Heart right ventricle (tissue), 16 donors: ENCODE results near the gene NIN. TPM values are rescaled to one million over a fixed set of nuclear protein-coding genes. Genes with fewer than 3 reads are reported as not detected.
A peak's percentile ranks its signal among the peaks of the same experiment; 100 is the strongest.

Experiments
- ATAC-seq, 8 donors: fragments of 200-7000 bp; cut with Tn5 transposase; one replicate each; pipeline ENCODE4 v1.9.1; 2020; ENCODE audit warnings: mild to moderate bottlenecking in 8 of 8, moderate library complexity in 8 of 8, moderate number of reproducible peaks in 1 of 8
- DNase-seq, 2 donors: peaks; one replicate each; pipeline ENCODE4 v3.0.0-alpha.2; 2020
- H3K27ac ChIP-seq, 10 donors: fragments of 200-600 bp; sonication (generic) in 2 of 10; one replicate each; pipeline versions ENCODE4 v1.5.0 to v1.8.0; 2020 to 2022; ENCODE audit warnings: mild to moderate bottlenecking in 3 of 10
- H3K27me3 ChIP-seq, 7 donors: fragments of 200-600 bp; one replicate each; pipeline ENCODE4 v1.8.0; 2021 to 2022; ENCODE audit warnings: mild to moderate bottlenecking in 2 of 7
- H3K36me3 ChIP-seq, 9 donors: fragments of 200-600 bp; sonication (generic) in 1 of 9; one replicate each; pipeline versions ENCODE4 v1.5.0 to v1.8.0; 2020 to 2022; ENCODE audit warnings: mild to moderate bottlenecking in 2 of 9
- H3K4me1 ChIP-seq, 9 donors: fragments of 200-600 bp; sonication (generic) in 1 of 9; one replicate each; pipeline versions ENCODE4 v1.5.0 to v1.8.0; 2020 to 2022; ENCODE audit warnings: mild to moderate bottlenecking in 4 of 9
- H3K4me3 ChIP-seq, 10 donors: fragments of 200-600 bp; sonication (generic) in 2 of 10; one replicate each; pipeline versions ENCODE4 v1.5.0 to v1.8.0; 2020 to 2022; ENCODE audit warnings: mild to moderate bottlenecking in 7 of 10, moderate library complexity in 2 of 10
- H3K9me3 ChIP-seq, 11 donors: fragments of 200-600 bp in 10 of 11; sonication (generic) in 2 of 11; one replicate each; pipeline versions ENCODE4 v1.5.0 to v1.8.0; 2013 to 2022; ENCODE audit warnings: mild to moderate bottlenecking in 2 of 11, control low read depth in 1 of 11, moderate library complexity in 1 of 11
- CTCF ChIP-seq, 9 donors: fragments of 200-600 bp; sonication (generic) in 2 of 9; IDR thresholded peaks; one replicate each; pipeline versions ENCODE4 v1.5.0 to v1.8.0; 2021 to 2022; ENCODE audit warnings: antibody characterized with exemption in 9 of 9, mild to moderate bottlenecking in 5 of 9, moderate library complexity in 1 of 9
- WGBS, 2 donors: extraction: QIAGEN DNeasy Blood & Tissue Kit; methylation state at CpG; one replicate each; pipeline ENCODE4 v1.1.7; 2013; ENCODE audit warnings: inconsistent platforms in 1 of 2; 5-methylcytosine and 5-hydroxymethylcytosine counted together
- intact Hi-C, 10 donors: fragments of 100-400 bp; cut with DNase I; formaldehyde crosslinking; loops; one replicate each; pipeline versions ENCODE4 v1.11.1 to v1.14.2; 2022
- polyA plus RNA-seq, 2 donors: library from polyadenylated mRNA; stranded (reverse); fragments of 200-250 nt; gene quantifications; one replicate each; pipeline ENCODE4 v1.2.3, GENCODE V29; 2013
- total RNA-seq, 10 donors: library from RNA; stranded (reverse); fragmentation: NEBNext Ultra II Directional in 3 of 10; extraction: Animal tissue kit (Norgen Biotek cat#: 25700) in 3 of 10; gene quantifications; one replicate each; pipeline versions ENCODE4 v1.2.1 to v1.2.4, GENCODE V29; 2021 to 2023
- donor health status: Arrhythmogenic right ventricular cardiomyopathy.
- donor health status: ischemic (EF 13 %, LVEDD 7.1; RV severe dilation, severe dysfunction).
- donor health status: healthy with polysubstance abuse.
- donor health status: DM: no; HTN: yes; CAD: no.
- donor health status: DM: no; HTN: no; CAD: no.
- donor health status: ischemic (EF 25% LVEDD 6.9; RV normal size, moderate dysfunction).
- donor health status: ischemic (EF 25% LVEDD 5.7; RV mildly dilated, moderate dysfunction).
- donor health status: healthy.
- donor health status: DM: yes; HTN: yes; CAD: no.
- donor health status: Ischemic cardiomyopathy.
- donor health status: ischemic (EF 35%, LVEDD 5.7; RV mildly dilated, moderate dysfunction).
- donor health status: nonischemic (EF 11% LVEDD 7.7; RV severe dilation, severe dysfunction).
- donor health status: DM: yes; HTN: yes; CAD: no.
- donor health status: PGD.
- donor health status: ischemic (EF 29% LVEDD 5.4; RV normal size, mild dysfunction).
- donor health status: nonischemic (EF 23%, LVEDD 6.1; RV moderate dilation, normal function).

The NIN gene
- total and polyA plus RNA-seq, 12 donors: 4.0 to 38.7 (median 25.1) TPM

DNA sequence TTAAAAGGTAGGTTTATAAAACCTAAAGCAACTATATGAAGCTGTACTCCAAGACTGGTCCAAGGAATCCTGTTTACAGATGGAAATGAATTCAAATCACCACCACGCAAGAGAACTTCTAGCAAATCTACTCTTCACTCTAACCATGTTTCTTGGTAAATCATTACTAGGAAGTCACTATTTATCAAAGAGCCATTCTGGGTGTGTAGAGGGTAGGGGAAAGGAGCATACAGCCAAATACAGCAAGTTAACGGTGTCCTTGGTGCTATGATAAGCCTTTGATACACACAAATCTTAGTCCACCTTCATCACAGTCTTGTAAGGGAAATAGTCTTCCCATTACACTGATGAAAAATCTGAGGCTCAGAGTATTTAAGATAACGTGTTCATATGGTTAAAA lies 16.8 kb downstream of the NIN start:
- intact Hi-C loops: no loop called here
- H3K27ac ChIP-seq: peak overlapping the region in 1 of 10 donors; percentile 70
- peaks cover 0 to under 1% (median 0%) of the 10 kb centered on the region in 9 donors for H3K36me3 ChIP-seq
- H3K9me3 ChIP-seq: peaks cover 0 to 7% (median 0%) of the 10 kb centered on the region in 11 donors
- DNase-seq (no peak), ATAC-seq (no peak)
- no peaks in the 10 kb centered on the region for H3K27me3 ChIP-seq
- WGBS, 2 donors: 93 to 97% methylated on average over 3 of the region's 3 CpGs
- H3K4me1 ChIP-seq: peaks cover 0 to 56% (median 13%) of the 10 kb centered on the region in 9 donors
- H3K4me3 ChIP-seq: no peak overlapping the region
- no peak for TF ChIP-seq CTCF (IDR thresholded peaks at IDR 0.05)

- ATAC-seq (no peak), DNase-seq (no peak)
- no peak for TF ChIP-seq CTCF (IDR thresholded peaks at IDR 0.05)
- H3K27me3 ChIP-seq: no peaks in the 10 kb centered on the region
- peak overlapping the region in 1 of 10 donors; percentile 70 for H3K27ac ChIP-seq
- peaks cover 0 to 3% (median 0%) of the 10 kb centered on the region in 9 donors for H3K36me3 ChIP-seq
- intact Hi-C loops: no loop called here
- H3K4me3 ChIP-seq: peak overlapping the region in 1 of 10 donors; percentile 6
- 57 to 58% methylated on average over 2 of the region's 2 CpGs for WGBS, 2 donors
- H3K9me3 ChIP-seq: peaks cover 0 to 7% (median 0%) of the 10 kb centered on the region in 11 donors
- H3K4me1 ChIP-seq: peaks cover 0 to 52% (median 13%) of the 10 kb centered on the region in 9 donors
Measured at GRCh38 chr14:50813544-50813863, 17.5 kb downstream of the NIN start.

- Histone ChIP-seq H3K9me3 (peaks cover 0 to 7% (median 0%) of the 10 kb centered on the region in 11 donors), H3K27me3 (no peaks in the 10 kb centered on the region), H3K27ac (peak overlapping the region in 1 of 10 donors; percentile 70), H3K4me3 (peak overlapping the region in 1 of 10 donors; percentile 6), H3K36me3 (peaks cover 0 to 4% (median 0%) of the 10 kb centered on the region in 9 donors), H3K4me1 (peaks cover 0 to 52% (median 13%) of the 10 kb centered on the region in 9 donors)
- ATAC-seq (no peak), DNase-seq (no peak)
- WGBS, 2 donors: 79 to 86% methylated on average over 8 of the region's 8 CpGs
- TF ChIP-seq CTCF (IDR thresholded peaks at IDR 0.05): no peak
- intact Hi-C loops: no loop called here
Measured at GRCh38 chr14:50812856-50813543, 18.0 kb downstream of the NIN start.

GRCh38 chr14:50812180-50812579 lies 18.8 kb downstream of the NIN start:
- Histone ChIP-seq H3K4me1 (peaks cover 0 to 49% (median 12%) of the 10 kb centered on the region in 9 donors), H3K27ac (peak overlapping the region in 1 of 10 donors; percentile 70), H3K36me3 (peaks cover 0 to 10% (median 0%) of the 10 kb centered on the region in 9 donors), H3K4me3 (no peak overlapping the region), H3K27me3 (no peaks in the 10 kb centered on the region), H3K9me3 (peaks cover 0 to 7% (median 0%) of the 10 kb centered on the region in 11 donors)
- DNase-seq (no peak), ATAC-seq (no peak)
- intact Hi-C loops: no loop called here
- no peak for TF ChIP-seq CTCF (IDR thresholded peaks at IDR 0.05)
- 91 to 92% methylated on average over 2 of the region's 2 CpGs for WGBS, 2 donors
